Stimulated activated naive B cell treated with anti-CD40 and anti-IgM and Interleukin-4, amounts not matched to agents 10 μg/mL and 1 μg/mL and 100 μg/mL, for 72 hours (primary cell): ENCODE results near the gene EPB41L1.

Source experiments
- ATAC-seq, 2 donors: fragments of 150-1000 bp; cut with Tn5 transposase; replicated peaks; 2 replicates each; pipeline ENCODE4 v1.10.0; 2021; ENCODE audit warnings: moderate library complexity in 1 of 2
- DNase-seq: peaks from one replicate; pipeline ENCODE4 v3.0.0; 2021
- H3K27ac Mint-ChIP-seq: one replicate; pipeline ENCODE4 v1.8.0; 2022; ENCODE audit warnings: mild to moderate bottlenecking, mixed read lengths
- H3K27me3 Mint-ChIP-seq, 2 donors: one replicate each; pipeline ENCODE4 v1.8.0; 2022; ENCODE audit warnings: mixed read lengths in 2 of 2
- H3K36me3 Mint-ChIP-seq, 2 donors: one replicate each; pipeline ENCODE4 v1.8.0; 2022; ENCODE audit warnings: mixed read lengths in 2 of 2, mild to moderate bottlenecking in 1 of 2
- H3K4me1 Mint-ChIP-seq, 2 donors: one replicate each; pipeline ENCODE4 v1.8.0; 2022; ENCODE audit warnings: mixed read lengths in 2 of 2, mild to moderate bottlenecking in 1 of 2
- H3K4me3 Mint-ChIP-seq, 2 donors: one replicate each; pipeline ENCODE4 v1.8.0; 2022; ENCODE audit warnings: mild to moderate bottlenecking in 2 of 2, mixed read lengths in 2 of 2, moderate library complexity in 1 of 2
- H3K9me3 Mint-ChIP-seq, 2 donors: one replicate each; pipeline ENCODE4 v1.8.0; 2022; ENCODE audit warnings: mixed read lengths in 2 of 2, mild to moderate bottlenecking in 1 of 2

Gene EPB41L1

DNA sequence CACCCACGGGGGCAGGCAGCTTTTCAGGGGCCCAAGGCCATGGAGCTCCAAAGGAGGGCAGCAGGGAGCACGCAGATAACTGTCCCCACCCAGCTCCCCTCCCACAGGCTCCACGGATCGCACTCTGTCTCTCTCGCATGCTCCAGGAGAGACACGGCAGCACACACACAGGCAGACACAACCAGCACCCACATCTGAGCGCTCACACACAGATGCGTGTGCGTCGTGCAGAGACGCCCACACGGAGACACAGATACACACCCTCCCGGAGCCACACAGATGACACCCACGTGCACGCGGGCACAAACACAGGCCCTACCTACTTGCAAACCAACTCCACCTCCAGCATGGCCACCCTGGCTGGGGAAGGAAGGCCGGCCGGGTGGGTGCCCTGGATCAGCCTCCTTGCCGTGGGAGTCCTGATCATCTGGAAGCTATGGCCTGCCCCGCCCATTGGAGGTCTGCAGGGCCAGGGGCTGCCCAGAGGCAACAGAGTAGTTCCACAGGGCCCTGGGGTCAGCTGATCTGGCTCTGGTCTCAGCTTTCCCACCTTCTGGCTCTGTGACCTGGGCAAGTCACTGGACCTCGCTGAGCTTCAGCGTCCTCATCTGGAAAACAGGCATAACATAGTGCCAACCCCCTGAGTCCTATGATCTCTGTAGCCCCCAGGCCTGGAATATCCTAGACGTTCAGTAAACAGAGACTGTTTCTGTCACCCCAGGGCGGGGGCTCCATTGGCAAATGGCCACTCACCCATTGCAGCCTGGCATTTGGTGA is 113.3 kb downstream of the EPB41L1 start:
- DNase-seq (no peak), ATAC-seq (no peak)
- Mint-ChIP-seq H3K27me3 (peaks cover 5 to 12% of the 10 kb centered on the region in 2 donors), H3K4me3 (no peak overlapping the region), H3K36me3 (no peaks in the 10 kb centered on the region), H3K4me1 (no peaks in the 10 kb centered on the region), H3K9me3 (no peaks in the 10 kb centered on the region), H3K27ac (no peak overlapping the region)

GRCh38 chr20:36268440-36269342 is 114.2 kb downstream of the EPB41L1 start:
- H3K4me3 Mint-ChIP-seq = no peak overlapping the region
- H3K36me3 Mint-ChIP-seq = no peaks in the 10 kb centered on the region
- no peak overlapping the region for H3K27ac Mint-ChIP-seq
- no peak for DNase-seq
- peaks cover 7 to 14% of the 10 kb centered on the region in 2 donors for H3K27me3 Mint-ChIP-seq
- no peak for ATAC-seq
- H3K4me1 Mint-ChIP-seq = no peaks in the 10 kb centered on the region
- H3K9me3 Mint-ChIP-seq = no peaks in the 10 kb centered on the region

DNA sequence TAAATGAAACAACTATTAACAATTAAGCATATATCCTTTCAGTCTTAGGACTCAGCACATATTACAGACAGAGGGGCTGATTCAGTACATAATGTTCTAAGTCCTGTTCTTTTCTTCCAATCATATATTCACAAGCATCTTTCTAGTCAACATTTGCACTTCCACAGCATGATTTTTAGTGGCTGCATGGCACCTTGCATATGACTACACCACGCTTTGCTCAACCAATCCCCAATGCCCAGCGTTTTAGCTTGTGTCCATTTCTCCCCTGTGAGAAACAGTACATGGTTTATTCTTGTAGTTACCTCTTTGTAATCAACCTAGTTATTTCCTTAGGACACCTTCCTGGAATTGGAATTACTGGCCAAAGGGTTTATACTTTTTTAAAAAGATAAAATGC is 115.0 kb downstream of the EPB41L1 start:
- DNase-seq (no peak), ATAC-seq (no peak)
- no peaks in the 10 kb centered on the region for H3K9me3 Mint-ChIP-seq
- no peaks in the 10 kb centered on the region for H3K36me3 Mint-ChIP-seq
- no peaks in the 10 kb centered on the region for H3K4me1 Mint-ChIP-seq
- no peak overlapping the region for H3K4me3 Mint-ChIP-seq
- H3K27ac Mint-ChIP-seq = no peak overlapping the region
- H3K27me3 Mint-ChIP-seq = peaks cover 12 to 19% of the 10 kb centered on the region in 2 donors

- H3K36me3 Mint-ChIP-seq = no peaks in the 10 kb centered on the region
- no peak overlapping the region for H3K4me3 Mint-ChIP-seq
- ATAC-seq (no peak), DNase-seq (no peak)
- no peaks in the 10 kb centered on the region for H3K9me3 Mint-ChIP-seq
- H3K27me3 Mint-ChIP-seq = peaks cover 20 to 30% of the 10 kb centered on the region in 2 donors
- H3K4me1 Mint-ChIP-seq = no peaks in the 10 kb centered on the region
- no peak overlapping the region for H3K27ac Mint-ChIP-seq
Observed at GRCh38 chr20:36270744-36271638, 116.5 kb downstream of the EPB41L1 start.

DNA sequence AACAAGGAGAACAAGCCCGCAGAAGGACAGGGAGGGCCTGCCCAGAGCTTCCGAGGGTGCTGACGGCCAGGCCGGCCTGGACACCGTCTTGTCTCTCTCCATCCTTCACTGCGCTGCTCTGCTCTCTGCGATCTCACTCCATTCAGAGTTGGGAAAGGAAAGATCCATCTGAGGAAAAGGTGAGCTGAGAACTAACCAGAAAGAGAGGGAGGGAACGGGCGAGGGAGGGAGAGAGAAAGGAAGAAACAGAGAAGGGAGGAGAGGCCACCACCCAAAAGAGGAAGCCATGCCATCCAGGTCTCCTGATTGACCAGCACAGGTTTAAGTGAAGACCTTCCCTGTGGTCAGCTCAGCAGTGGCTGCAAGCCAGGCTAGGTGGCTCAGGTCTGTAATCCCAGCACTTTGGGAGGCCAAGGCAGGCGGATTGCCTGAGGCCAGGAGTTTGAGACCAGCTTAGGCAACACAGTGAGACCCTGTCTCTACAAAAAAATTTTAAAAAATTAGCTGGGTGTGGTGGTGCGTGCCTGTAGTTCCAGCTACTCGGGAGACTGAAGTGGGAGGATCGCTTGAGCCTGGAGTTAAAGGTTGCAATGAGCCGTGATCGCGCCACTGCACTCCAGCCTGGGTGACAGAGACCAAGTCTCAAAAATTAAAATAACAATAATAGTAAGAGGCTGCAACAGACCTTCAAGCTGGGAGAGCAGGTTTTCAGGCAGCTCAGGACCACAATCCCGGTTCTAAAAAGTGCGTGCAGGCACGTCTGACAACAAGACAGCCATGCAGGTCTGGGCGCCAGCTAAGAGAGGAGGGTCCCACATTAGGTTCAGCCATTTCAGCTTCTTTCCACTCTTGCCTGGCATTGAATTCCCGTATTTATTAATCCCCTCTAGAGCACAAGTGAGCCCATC is 117.4 kb downstream of the EPB41L1 start:
- Mint-ChIP-seq H3K4me3 (no peak overlapping the region), H3K27me3 (peaks cover 20 to 30% of the 10 kb centered on the region in 2 donors), H3K27ac (no peak overlapping the region), H3K36me3 (no peaks in the 10 kb centered on the region), H3K9me3 (no peaks in the 10 kb centered on the region), H3K4me1 (no peaks in the 10 kb centered on the region)
- no peak for ATAC-seq
- DNase-seq = no peak

DNA sequence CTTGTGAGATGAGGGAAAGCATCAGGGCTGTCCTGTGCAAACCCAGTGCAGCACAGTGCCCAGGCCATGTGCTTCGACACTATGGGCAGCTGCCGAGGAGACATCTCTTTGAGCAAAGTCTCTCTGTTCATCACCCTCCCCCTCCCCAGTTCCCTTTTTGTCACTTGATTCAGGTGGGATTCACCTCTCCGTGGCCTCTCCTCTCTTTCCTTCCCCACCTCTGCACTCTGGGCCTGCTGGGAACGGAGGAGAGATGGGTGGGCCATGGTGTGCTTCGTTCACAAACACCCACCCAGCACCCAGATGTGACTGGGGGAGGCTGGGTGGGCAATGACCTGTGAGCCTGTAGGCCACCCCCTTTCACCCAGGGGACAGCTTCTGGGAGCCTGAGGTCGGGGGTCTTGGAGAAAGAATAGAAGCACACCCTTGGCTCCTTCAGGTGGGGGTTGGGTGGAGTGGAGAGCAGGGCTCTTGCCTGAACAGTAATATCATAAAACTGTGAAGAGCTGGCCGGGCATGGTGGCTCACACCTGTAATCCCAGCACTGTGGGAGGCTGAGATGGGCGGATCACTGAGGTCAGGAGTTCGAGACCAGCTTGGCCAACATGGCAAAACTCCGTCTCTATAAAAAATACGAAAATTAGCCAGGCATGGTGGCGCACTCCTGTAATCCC is 118.1 kb downstream of the EPB41L1 start:
- Mint-ChIP-seq H3K9me3 (no peaks in the 10 kb centered on the region), H3K27ac (no peak overlapping the region), H3K4me3 (no peak overlapping the region), H3K36me3 (no peaks in the 10 kb centered on the region), H3K27me3 (peaks cover 22 to 33% of the 10 kb centered on the region in 2 donors), H3K4me1 (no peaks in the 10 kb centered on the region)
- no peak for ATAC-seq
- no peak for DNase-seq

DNA sequence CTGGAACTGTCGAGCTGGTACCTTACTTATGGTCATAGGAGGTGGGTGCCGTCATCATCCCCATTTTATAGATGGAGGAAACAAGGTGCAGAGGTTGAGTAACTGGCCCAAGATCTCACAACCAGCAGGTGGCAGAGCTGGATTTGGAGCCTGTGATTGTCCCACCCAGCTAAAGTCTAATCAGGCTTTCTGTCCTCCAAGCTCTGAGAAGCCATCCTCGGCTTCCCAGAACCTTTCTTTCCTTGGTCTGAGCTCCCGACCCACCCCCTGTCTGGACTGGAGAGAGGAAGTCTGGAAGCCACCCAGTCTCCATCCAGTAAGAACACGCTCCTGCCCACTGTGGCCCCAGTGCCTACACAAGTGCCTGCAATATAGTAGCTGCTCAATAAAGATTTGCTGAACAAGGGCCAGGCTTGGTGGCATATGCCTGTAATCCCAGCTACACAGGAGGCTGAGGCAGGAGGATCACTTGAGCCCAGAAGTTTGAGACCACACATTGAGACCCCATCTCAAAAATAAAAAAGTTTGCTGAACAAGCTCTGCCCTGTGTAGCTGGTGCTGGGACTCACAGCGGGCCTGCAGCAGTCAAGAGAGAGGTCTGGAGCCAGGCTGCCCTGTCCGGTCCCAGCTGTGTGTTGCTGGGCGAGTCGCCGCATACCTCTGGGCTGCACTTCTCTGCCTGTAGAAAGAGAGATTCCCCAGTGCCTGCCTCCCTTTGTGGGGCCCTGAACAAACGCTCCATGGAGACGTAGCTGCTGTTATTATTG is 119.1 kb downstream of the EPB41L1 start:
- H3K27me3 Mint-ChIP-seq = peaks cover 27 to 38% of the 10 kb centered on the region in 2 donors
- H3K9me3 Mint-ChIP-seq = no peaks in the 10 kb centered on the region
- H3K36me3 Mint-ChIP-seq = no peaks in the 10 kb centered on the region
- peak in 1 of 2 donors; percentile 44 for ATAC-seq
- no peaks in the 10 kb centered on the region for H3K4me1 Mint-ChIP-seq
- H3K27ac Mint-ChIP-seq = no peak overlapping the region
- H3K4me3 Mint-ChIP-seq = no peak overlapping the region
- DNase-seq = no peak

- Mint-ChIP-seq H3K27me3 (peaks cover 27 to 38% of the 10 kb centered on the region in 2 donors), H3K9me3 (no peaks in the 10 kb centered on the region), H3K4me3 (no peak overlapping the region), H3K4me1 (no peaks in the 10 kb centered on the region), H3K27ac (no peak overlapping the region), H3K36me3 (no peaks in the 10 kb centered on the region)
- DNase-seq (no peak), ATAC-seq (no peak)
Observed at GRCh38 chr20:36274181-36274841, 119.8 kb downstream of the EPB41L1 start.

DNA sequence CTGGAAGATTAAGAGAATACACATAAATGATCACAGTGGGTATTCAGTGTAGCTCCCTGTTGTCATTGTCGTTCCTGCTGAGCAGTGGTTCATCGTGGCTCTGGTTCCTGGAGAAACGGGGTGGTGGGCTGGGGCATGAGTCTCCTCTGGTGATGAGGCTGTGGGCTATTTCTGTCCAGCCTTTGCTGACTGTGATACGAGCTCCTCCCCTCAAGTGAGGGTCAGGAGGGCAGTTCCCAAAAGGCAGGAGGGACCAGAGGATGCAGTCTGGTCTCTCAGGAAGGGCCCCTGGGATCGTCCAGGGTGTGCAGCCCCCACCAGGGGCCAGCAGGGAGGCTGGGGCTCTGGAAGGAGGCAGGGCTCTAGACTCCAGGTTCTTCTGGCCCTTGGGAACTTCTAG is 120.5 kb downstream of the EPB41L1 start:
- Mint-ChIP-seq H3K27me3 (peaks cover 27 to 40% of the 10 kb centered on the region in 2 donors), H3K36me3 (no peaks in the 10 kb centered on the region), H3K27ac (no peak overlapping the region), H3K4me3 (no peak overlapping the region), H3K4me1 (no peaks in the 10 kb centered on the region), H3K9me3 (no peaks in the 10 kb centered on the region)
- DNase-seq = no peak
- no peak for ATAC-seq

DNA sequence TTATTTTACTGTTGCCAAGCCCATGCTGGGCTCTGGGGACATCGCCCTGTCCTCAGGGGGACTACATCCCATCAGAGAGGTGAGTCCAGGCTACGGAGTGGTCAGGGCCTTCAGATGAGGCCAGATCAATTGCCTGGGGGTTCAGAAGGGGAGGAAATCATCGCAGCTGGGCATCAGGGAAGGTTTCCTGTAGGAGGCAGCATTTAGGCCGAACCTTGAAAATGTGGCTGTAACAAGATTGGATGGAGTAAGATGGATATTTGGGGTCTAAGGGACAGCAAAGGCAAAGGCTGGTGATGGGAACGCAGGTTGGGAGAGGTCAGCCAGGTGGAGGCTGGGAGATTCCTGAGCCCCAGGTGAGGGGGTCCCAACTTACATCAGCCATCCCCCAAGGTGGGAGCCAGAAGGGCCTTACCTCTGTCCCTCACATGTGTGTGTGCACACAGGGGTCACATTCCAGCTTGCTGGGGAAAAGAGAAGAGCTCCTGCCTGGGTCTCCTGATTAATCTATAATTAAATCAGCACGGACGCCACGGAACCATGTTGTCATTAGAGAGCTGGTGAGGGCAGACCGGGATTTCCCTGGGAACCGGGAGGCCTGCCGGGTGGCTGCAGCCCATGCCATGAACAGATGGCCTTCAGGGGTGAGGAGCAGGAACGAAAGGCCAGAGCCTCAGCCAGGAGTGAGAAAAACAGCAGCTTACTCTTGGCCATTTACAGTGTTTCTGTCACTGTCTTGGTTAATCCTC is 121.1 kb downstream of the EPB41L1 start:
- ATAC-seq (no peak), DNase-seq (no peak)
- Mint-ChIP-seq H3K4me3 (no peak overlapping the region), H3K9me3 (no peaks in the 10 kb centered on the region), H3K27me3 (peaks cover 34 to 46% of the 10 kb centered on the region in 2 donors), H3K27ac (no peak overlapping the region), H3K36me3 (no peaks in the 10 kb centered on the region), H3K4me1 (no peaks in the 10 kb centered on the region)

DNA sequence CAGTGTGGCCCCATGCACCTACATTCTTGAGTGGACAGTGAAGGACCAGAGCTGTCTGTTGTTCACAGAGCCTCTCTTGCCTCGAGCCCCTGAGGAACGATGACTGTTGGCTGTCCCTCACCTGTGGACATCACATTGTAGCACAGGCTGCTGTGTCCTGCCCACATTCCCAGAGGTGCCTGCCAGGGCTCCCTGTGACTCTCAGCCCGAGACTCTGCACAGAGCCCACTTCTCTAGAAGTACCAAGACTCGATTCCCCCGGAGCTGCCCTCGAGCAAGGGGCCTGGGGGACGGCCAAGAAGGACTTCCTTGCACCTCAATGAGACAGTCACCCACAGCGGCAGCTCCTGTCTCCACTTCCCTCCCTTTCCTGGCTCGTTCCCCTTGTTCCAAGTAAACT is 123.0 kb downstream of the EPB41L1 start:
- no peaks in the 10 kb centered on the region for H3K36me3 Mint-ChIP-seq
- H3K27me3 Mint-ChIP-seq = peaks cover 38 to 52% of the 10 kb centered on the region in 2 donors
- H3K4me3 Mint-ChIP-seq = no peak overlapping the region
- no peak for DNase-seq
- H3K27ac Mint-ChIP-seq = no peak overlapping the region
- no peaks in the 10 kb centered on the region for H3K9me3 Mint-ChIP-seq
- no peaks in the 10 kb centered on the region for H3K4me1 Mint-ChIP-seq
- no peak for ATAC-seq
